PC-3 (cell line): ENCODE results near the gene PTBP1. TPM values are rescaled to one million over a fixed set of nuclear protein-coding genes. Genes with fewer than 3 reads are reported as not detected.

ENCODE experiments used
- ATAC-seq: fragments of 200-7000 bp; cut with Tn5 transposase; 2 replicates; pipeline ENCODE4 v1.9.1; 2020; ENCODE audit warnings: mild to moderate bottlenecking, moderate library complexity
- BruUV-seq: library from RNA; stranded (reverse); fragments of 400-500 nt; replicated peaks from 2 replicates; lab custom pipeline; 2021; lab: Mats Ljungman, UMichigan
- CTCF ChIA-PET: fragments of 300-600 bp; sonication (Branson Sonifier 250); formaldehyde crosslinking; loops from one replicate; lab custom pipeline; 2022; ENCODE audit warnings: antibody characterized with exemption; lab: Charles Lee
- POLR2A ChIA-PET: fragments of 300-600 bp; sonication (Branson Sonifier 250); formaldehyde crosslinking; loops from one replicate; lab custom pipeline; 2022; ENCODE audit warnings: antibody characterized with exemption; ENCODE audit not compliant: unreplicated experiment; lab: Charles Lee
- DNase-seq: peaks from one replicate; pipeline ENCODE4 v3.0.0-alpha.2; 2015
- H2AFZ ChIP-seq: fragments of 300-600 bp; sonication (generic); 2 replicates; pipeline ENCODE4 v1.6.0; 2016; ENCODE audit warnings: antibody characterized with exemption, low read length
- H3F3A ChIP-seq: fragments of 300-600 bp; sonication (generic); one replicate; pipeline ENCODE4 v1.6.0; 2017; ENCODE audit warnings: antibody characterized with exemption, low read length, control low read depth, mild to moderate bottlenecking; ENCODE audit not compliant: unreplicated experiment
- H3K27ac ChIP-seq: fragments of 300-600 bp; sonication (generic); 2 replicates; pipeline ENCODE4 v1.5.1; 2016; ENCODE audit warnings: mild to moderate bottlenecking, low read length
- H3K27me3 ChIP-seq: fragments of 300-600 bp; sonication (generic); 2 replicates; pipeline ENCODE4 v1.6.1; 2016; ENCODE audit warnings: low read length, mixed read lengths
- H3K36me3 ChIP-seq: fragments of 300-600 bp; sonication (generic); 2 replicates; pipeline ENCODE4 v1.6.1; 2016; ENCODE audit warnings: low read depth, mixed run types, low read length, mixed read lengths
- H3K4me1 ChIP-seq: fragments of 300-600 bp; sonication (generic); 2 replicates; pipeline ENCODE4 v1.5.1; 2016; ENCODE audit warnings: low read length; ENCODE audit not compliant: insufficient read depth
- H3K4me2 ChIP-seq: fragments of 300-600 bp; sonication (generic); 2 replicates; pipeline ENCODE4 v1.6.0; 2016; ENCODE audit warnings: low read length
- H3K4me3 ChIP-seq: fragments of 300-600 bp; sonication (generic); 2 replicates; pipeline ENCODE4 v1.5.1; 2016; ENCODE audit warnings: mild to moderate bottlenecking, low read length, mixed read lengths
- H3K79me2 ChIP-seq: fragments of 300-600 bp; sonication (generic); 2 replicates; pipeline ENCODE4 v1.6.1; 2017; ENCODE audit warnings: low read length, mixed read lengths
- H3K9ac ChIP-seq: fragments of 300-600 bp; sonication (generic); 2 replicates; pipeline ENCODE4 v1.6.0; 2016; ENCODE audit warnings: mild to moderate bottlenecking, low read length
- H3K9me2 ChIP-seq: fragments of 300-600 bp; sonication (generic); replicated peaks from 2 replicates; pipeline ENCODE4 v1.6.1; 2016; ENCODE audit warnings: mixed run types, low read length, mixed read lengths
- H3K9me3 ChIP-seq: fragments of 300-600 bp; sonication (generic); 2 replicates; pipeline ENCODE4 v1.6.1; 2016; ENCODE audit warnings: low read length, mixed read lengths
- H4K20me1 ChIP-seq: fragments of 300-600 bp; sonication (generic); 2 replicates; pipeline ENCODE4 v1.6.1; 2016; ENCODE audit warnings: low read length, mixed read lengths
- EZH2 ChIP-seq: fragments of 300-600 bp; sonication (generic); IDR thresholded peaks from one replicate; pipeline ENCODE4 v1.6.1; 2017; ENCODE audit warnings: antibody characterized with exemption, mild to moderate bottlenecking, low read length; ENCODE audit not compliant: unreplicated experiment
- EZH2phosphoT487 ChIP-seq: fragments of 300-600 bp; sonication (generic); IDR thresholded peaks from 2 replicates; pipeline ENCODE4 v1.6.1; 2018; ENCODE audit warnings: mild to moderate bottlenecking, antibody characterized with exemption, low read length, borderline replicate concordance
- intact Hi-C: fragments of 100-400 bp; cut with micrococcal nuclease; formaldehyde crosslinking; loops from 2 replicates; pipeline ENCODE4 v1.9.0; 2023
- total RNA-seq: library from RNA; depleted of rRNA; stranded (reverse); fragments of >200 nt; gene quantifications from 2 replicates; pipeline ENCODE4 v1.2.3, GENCODE V29; 2014
- TF ChIP-seq, protein P1 (sequence below): fragments of 300-600 bp; sonication (generic); conservative IDR thresholded peaks from 2 replicates; pipeline ENCODE4 v1.5.1; 2017; ENCODE audit warnings: antibody characterized with exemption, low read depth, mild to moderate bottlenecking, low read length

Gene PTBP1
- total RNA-seq, 1 experiment from 2014 or later = 412 TPM

DNA sequence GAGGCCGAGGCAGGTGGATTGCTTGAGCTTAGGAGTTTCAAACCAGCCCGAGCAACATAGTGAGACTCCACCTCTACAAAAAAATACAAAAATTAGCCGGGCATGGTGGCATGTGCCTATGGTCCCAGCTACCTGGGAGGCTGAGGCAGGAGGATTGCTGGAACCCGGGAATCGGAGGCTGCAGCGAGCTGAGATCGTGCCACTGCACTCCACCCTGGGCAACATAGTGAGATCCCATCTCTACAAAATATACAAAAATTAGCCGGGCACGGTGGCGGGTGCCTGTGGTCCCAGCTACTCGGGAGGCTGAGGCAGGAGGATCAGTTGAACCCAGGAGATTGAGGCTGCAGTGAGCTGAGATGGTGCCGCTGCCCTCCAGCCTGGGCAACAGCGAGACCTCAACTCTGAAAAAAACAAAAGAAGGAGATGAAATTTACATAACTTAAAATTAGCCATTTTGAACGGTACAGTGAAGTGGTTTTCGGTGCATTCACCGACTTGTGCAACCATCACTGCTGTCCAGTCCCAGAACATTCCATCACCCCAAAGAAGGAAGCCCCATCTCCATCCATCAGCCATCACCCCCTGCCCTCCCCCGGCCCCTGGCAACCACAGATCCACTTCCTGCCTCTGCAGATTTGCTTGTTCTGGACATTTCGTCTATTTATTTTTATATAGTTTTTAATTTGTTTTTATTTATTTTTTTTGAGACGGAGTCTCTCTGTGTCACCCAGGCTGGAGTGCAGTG, 28.8 kb downstream of the PTBP1 start:
- Histone ChIP-seq H3K9me3 (no peaks in the 10 kb centered on the region), H4K20me1 (no peaks in the 10 kb centered on the region), H3K27ac (no peak overlapping the region), H3K9me2 (no peaks in the 10 kb centered on the region), H3F3A (no peaks in the 10 kb centered on the region), H3K27me3 (no peaks in the 10 kb centered on the region), H3K4me3 (no peak overlapping the region), H3K4me2 (no peak overlapping the region), H3K9ac (no peak overlapping the region), H3K79me2 (no peaks in the 10 kb centered on the region), H2AFZ (no peak overlapping the region), H3K36me3 (no peaks in the 10 kb centered on the region), H3K4me1 (no peaks in the 10 kb centered on the region)
- TF ChIP-seq EZH2phosphoT487 = no peak
- TF ChIP-seq EZH2 = no peak
- TF ChIP-seq, protein P1, sequence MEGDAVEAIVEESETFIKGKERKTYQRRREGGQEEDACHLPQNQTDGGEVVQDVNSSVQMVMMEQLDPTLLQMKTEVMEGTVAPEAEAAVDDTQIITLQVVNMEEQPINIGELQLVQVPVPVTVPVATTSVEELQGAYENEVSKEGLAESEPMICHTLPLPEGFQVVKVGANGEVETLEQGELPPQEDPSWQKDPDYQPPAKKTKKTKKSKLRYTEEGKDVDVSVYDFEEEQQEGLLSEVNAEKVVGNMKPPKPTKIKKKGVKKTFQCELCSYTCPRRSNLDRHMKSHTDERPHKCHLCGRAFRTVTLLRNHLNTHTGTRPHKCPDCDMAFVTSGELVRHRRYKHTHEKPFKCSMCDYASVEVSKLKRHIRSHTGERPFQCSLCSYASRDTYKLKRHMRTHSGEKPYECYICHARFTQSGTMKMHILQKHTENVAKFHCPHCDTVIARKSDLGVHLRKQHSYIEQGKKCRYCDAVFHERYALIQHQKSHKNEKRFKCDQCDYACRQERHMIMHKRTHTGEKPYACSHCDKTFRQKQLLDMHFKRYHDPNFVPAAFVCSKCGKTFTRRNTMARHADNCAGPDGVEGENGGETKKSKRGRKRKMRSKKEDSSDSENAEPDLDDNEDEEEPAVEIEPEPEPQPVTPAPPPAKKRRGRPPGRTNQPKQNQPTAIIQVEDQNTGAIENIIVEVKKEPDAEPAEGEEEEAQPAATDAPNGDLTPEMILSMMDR = no peak
- ChIA-PET POLR2A (no interaction called here), CTCF (no interaction called here)
- no peak for ATAC-seq
- intact Hi-C loops = no loop called here
- BruUV-seq = no TSS peak
- DNase-seq = no peak

DNA sequence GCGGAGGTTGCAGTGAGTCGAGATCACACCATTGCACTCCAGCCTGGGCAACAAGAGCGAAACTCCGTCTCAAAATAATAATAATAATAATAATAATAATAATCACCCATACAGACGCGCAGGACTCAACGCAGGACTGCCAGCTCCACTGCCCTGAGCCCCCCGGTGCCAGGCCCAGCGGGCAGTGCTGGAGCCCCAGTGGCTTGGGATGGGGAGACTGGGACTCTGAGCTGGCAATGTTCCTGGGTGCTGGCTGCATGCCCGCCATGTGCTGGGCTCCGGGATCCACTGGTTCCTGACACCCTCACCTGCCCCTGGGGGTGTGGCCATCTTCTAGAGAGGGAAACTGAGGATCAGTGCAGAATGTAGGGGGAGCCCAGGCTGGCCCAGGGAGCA, 30.1 kb downstream of the PTBP1 start:
- Histone ChIP-seq H2AFZ (no peak overlapping the region), H3K9me3 (no peaks in the 10 kb centered on the region), H3K27me3 (no peaks in the 10 kb centered on the region), H4K20me1 (no peaks in the 10 kb centered on the region), H3K27ac (no peak overlapping the region), H3K4me1 (no peaks in the 10 kb centered on the region), H3K4me2 (no peak overlapping the region), H3K9me2 (no peaks in the 10 kb centered on the region), H3K9ac (no peak overlapping the region), H3K79me2 (no peaks in the 10 kb centered on the region), H3K36me3 (no peaks in the 10 kb centered on the region), H3K4me3 (no peak overlapping the region), H3F3A (no peaks in the 10 kb centered on the region)
- no TSS peak for BruUV-seq
- ChIA-PET POLR2A (no interaction called here), CTCF (no interaction called here)
- no peak for DNase-seq
- intact Hi-C loops = no loop called here
- ATAC-seq = no peak
- TF ChIP-seq EZH2phosphoT487 = no peak
- TF ChIP-seq, protein P1 = no peak

DNA sequence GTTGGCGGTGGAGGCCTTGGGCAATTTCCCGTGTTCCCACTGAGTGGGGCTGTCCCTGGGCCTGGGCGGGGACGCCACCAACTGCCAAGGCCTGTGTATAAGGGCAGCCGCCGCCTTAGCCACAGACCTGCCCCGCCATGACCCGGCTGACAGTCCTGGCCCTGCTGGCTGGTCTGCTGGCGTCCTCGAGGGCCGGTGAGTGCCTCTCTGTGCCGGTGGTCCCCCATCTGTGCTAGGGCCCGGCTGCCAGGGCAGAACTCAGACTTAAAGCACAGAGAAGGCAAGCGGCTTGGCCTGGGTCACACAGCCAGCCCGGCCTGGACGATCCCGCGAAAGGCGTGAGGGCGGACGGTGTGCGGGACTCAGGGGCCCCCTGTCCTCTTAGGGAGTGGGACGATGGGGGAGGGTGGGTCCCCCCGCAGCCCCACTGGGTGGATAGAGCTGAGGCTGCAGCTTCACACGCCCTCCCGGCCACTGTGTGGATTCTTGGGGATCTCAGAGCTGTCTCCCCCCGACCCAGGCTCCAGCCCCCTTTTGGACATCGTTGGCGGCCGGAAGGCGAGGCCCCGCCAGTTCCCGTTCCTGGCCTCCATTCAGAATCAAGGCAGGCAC, 30.6 kb downstream of the PTBP1 start, which contains the start of gene AZU1:
AZU1 (plus strand) TSS at position 128 of the 612 bp plus-strand sequence; CDS start at position 138, 10 bp downstream.
- DNase-seq (no peak), ATAC-seq (no peak)
- ChIA-PET CTCF (no interaction called here), POLR2A (no interaction called here)
- Histone ChIP-seq H3K9ac (no peak within 1 kb of the TSS), H4K20me1 (no peaks in the 10 kb centered on the region), H3K27me3 (no peaks in the 10 kb centered on the region), H3K4me2 (no peak within 1 kb of the TSS), H3K9me2 (no peaks in the 10 kb centered on the region), H3K4me3 (no peak within 1 kb of the TSS), H2AFZ (no peak within 1 kb of the TSS), H3K4me1 (no peaks in the 10 kb centered on the region), H3K9me3 (no peaks in the 10 kb centered on the region), H3K36me3 (no peaks in the 10 kb centered on the region), H3K79me2 (no peaks in the 10 kb centered on the region), H3K27ac (no peak within 1 kb of the TSS), H3F3A (no peaks in the 10 kb centered on the region)
- TF ChIP-seq EZH2 (no peak), EZH2phosphoT487 (no peak)
- TF ChIP-seq, protein P1 = no peak
- intact Hi-C loops = no loop called here
- no TSS peak for BruUV-seq
